ENCODE measurements around the gene SNX9.
"Not testable (repeated sequence)": the region's sequence is repeated elsewhere in the genome, so short reads cannot be mapped to it uniquely, and the experiment has no call there.

Gene SNX9

GRCh38 chr6:157823001-157823527 lies at the start of gene SNX9:
Gene SNX9, plus strand, starts transcription at chr6:157823246. Its CDS starts 189 bp downstream, at chr6:157823435.
- DNase-seq: peak; percentile 87

- no peak for DNase-seq
Observed at GRCh38 chr6:157773248-157773773, 49.7 kb upstream of the SNX9 start.

- DNase-seq: no peak
Observed at GRCh38 chr6:157774153-157775135, 48.6 kb upstream of the SNX9 start.

- DNase-seq: no peak
Observed at GRCh38 chr6:157775376-157775775, 47.7 kb upstream of the SNX9 start.

DNA sequence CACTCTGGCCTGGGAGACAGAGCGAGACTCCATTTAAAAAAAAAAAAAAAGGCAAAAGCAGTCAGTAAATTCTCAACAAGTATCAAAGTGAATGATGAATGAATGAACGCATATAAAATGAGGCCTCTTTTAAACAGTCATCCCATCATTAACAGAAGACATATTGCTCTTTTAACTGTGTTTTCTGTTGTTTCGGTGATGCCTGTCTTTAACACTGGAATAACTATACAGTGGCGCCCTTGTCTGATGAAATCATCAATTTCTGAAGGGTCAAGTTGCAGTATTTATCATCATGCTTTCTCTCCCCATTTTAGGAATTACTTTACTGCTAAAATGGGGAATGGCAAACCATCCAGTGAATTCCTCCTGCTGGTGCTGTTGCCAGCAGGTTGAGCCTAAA lies 45.7 kb upstream of the SNX9 start:
- no peak for DNase-seq

DNA sequence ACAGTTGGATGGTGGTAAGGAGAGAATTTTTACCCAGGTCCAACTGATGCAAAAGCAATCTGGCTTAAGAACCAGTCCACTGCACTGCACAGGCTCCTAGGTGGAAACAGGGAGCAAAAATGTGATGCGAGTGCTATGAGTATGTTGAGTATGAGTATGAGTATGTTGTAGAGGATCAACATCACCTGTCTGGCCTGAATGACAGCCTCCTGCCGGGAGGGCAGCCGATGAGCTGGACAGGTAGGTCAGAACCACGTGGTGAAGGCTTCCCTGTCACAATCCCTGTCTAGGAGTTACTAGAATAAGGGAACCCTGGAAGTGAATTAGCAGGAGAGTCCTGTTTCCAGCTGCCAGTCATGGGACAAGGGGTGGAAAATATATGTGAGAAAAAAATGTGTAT lies 44.3 kb upstream of the SNX9 start:
- no peak for DNase-seq

DNA sequence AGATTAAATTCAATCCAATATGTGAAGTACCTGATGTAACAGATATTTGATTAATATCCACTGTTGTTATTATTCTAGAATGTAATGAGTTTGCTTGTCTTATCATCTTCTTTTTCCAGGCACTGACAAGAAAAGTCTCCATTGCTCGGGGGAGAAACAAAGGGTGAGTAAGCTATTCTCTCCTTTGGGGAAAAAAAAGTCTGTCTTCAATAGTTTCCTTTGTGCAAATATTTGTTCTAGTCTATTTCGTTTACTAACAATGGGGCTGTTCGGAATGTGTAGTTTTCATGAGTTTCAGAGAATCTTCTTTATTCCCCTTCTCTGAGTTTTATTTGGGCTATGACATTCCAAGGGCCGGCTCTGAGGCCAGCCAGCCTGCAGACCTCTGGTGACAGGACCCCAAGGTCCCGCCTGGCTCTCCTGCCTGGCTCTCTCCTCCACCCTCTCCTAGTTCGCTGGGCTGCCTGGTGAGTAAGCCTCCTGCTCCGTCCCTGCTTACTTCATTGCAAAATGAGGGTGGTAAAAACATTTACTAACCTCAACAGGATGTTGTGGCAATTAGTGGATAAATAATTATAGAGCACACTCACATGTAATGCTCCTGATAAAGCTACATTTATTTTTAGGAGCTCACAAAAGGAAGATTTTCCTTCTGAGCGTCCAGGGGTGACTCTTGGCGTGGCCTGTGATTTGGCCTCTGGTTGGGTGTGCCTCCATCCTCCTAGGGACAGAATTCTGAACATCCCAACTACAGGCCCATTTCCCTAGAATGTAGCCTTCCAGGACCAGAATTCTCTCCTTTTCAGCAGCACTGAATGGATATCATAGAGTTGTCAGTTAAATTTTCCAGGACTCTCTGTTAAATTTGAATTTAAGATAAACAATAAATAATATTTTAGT lies 43.1 kb upstream of the SNX9 start:
- DNase-seq: no peak

DNA sequence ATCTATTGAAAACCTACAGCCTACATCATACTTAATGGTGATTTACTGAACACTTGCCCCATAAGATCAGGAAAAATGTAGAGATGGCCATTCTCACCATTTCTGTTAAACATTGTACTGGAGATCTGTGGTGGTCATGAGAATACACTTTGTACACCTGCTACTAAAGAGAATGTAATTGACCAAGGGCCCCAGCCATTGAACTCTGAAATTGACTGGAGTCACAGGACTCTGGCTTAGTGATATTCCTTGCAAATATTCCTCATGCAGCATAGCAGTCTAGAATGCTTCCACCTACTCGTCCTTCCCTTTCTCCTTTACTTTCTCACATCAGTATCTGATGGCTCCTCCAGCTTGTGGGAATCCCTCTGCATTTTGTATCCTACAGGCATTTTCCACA lies 37.4 kb upstream of the SNX9 start:
- no peak for DNase-seq

DNA sequence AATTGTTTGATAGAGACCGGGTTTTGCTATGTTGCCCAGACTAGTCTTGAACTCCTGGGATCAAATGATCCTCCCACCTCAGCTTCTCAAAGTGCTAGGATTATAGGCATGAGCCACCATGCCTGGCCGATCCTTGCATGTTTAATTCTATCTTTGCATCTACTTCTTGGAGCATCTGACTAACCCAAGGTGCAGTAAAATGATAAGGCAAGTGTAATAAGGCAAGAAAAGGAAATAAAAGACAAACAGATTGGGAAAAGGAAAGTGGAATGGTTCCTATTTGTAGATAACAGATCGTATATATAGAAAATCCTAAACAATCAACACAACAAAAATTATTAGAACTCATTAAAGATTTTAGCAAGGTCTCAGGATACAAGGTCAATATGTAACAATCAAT lies 36.8 kb upstream of the SNX9 start:
- DNase-seq: no peak

DNA sequence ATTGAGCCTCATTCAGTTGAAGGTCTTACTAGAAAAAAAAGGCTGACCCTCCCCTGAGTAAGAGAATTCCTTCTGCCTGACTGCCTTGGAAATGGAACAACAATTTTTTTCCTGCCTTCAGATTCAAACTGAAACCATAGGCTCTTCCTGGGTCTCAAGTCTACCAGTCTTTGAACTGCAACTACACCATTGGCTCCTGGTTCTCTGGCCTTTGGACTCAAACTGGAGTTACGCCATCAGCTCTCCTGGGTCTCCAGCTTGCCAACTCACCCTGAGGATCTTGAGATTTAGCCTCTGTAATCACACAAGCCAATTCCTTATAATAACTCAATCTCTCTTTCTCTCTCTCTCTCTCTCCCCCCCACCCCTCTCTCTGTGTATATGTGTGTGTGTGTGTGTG lies 36.0 kb upstream of the SNX9 start:
- no peak for DNase-seq

GRCh38 chr6:157788180-157788579 lies 34.9 kb upstream of the SNX9 start:
- no peak for DNase-seq

- DNase-seq: no peak
Observed at GRCh38 chr6:157789297-157789696, 33.7 kb upstream of the SNX9 start.

GRCh38 chr6:157789861-157790260 lies 33.2 kb upstream of the SNX9 start:
- DNase-seq: peak; percentile 26

GRCh38 chr6:157790548-157791160 lies 32.4 kb upstream of the SNX9 start:
- no peak for DNase-seq

DNA sequence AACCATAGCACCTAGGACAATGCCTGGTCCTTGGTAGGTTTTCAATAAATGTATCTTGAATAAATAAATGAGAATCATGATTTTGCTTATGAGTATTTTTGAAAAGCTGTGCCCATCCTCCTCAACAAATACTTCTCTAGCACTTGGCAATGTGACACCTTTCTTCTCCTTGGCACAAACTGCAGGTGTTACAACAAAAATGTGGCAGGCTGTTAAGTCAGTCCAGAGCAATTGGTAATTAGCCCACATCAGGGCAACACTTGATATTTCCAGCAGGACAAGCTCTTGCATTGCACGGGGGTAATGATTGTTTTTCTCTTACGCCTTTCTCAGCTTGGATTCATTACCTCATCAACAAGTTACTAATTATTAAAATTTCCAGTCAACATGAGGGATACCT lies 31.6 kb upstream of the SNX9 start:
- DNase-seq: no peak

GRCh38 chr6:157792671-157793070 lies 30.4 kb upstream of the SNX9 start:
- DNase-seq: no peak

DNA sequence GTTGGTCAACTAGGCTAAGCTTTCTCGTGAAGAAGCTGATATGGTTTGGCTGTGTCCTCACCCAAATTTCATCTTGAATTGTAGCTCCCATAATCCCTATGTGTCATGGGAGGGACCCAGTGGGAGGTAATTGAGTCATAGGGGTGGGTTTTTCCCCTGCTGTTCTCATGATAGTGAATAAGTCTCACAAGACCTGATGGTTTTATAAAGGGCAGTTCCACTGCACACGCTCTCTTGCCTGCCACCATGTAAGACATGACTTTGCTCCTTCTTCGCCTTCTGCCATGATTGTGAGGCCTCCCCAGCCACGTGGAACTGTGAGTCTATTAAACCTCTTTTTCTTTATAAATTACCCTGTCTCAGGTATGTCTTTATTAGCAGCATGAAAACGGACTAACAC lies 29.0 kb upstream of the SNX9 start:
- DNase-seq: not testable (repeated sequence)

DNA sequence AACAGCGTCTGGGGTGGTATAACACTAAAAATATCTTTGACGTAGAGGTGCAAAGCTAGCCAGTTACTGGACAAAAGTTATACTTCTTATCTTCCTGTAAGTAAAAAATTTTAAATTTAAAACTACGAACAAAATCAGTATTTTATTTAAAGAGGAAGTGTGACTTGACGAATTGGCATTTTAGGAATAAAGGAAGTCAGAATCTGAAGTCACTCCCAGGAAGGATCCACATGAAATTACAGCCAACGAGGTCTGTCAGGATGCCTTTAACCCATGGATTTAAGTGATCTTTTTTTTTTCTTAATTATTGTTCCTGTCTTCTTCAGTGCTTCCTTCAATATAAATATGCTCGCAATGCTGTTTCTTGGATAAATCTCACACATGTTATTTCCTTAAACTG lies 27.2 kb upstream of the SNX9 start:
- no peak for DNase-seq

- no peak for DNase-seq
Observed at GRCh38 chr6:157798851-157799250, 24.2 kb upstream of the SNX9 start.

GRCh38 chr6:157799561-157799960 lies 23.5 kb upstream of the SNX9 start:
- not testable (repeated sequence) for DNase-seq

GRCh38 chr6:157800420-157801237 lies 22.4 kb upstream of the SNX9 start:
- DNase-seq: no peak
